ENCODE measurements around the gene NMS. TPM values are rescaled to one million over a fixed set of nuclear protein-coding genes. Genes with fewer than 3 reads are reported as not detected.

NMS gene
- polyA plus RNA-seq, 1 donor from 2014 or later = not detected

DNA sequence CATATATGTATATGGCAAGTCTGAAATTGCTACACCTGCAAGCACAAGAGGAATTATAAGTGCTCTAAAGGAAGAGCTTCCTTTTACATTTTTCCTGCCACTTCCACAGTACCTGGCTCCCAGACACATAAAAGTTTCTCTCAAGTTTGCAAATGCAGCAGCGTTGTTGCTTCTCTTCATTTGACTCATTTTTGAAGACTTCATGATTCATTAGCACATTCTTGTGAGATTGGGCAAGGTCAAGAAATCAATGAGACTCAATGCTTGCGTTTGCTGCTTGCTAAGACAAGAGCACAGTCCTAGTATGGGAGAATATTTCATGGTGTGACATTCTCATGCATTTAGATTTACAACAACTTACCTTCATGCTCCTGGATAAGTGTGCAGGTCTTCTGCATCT, 49.9 kb downstream of the NMS start:
- Mint-ChIP-seq H3K36me3 (no peaks in the 10 kb centered on the region), H3K27me3 (peaks cover 11% of the 10 kb centered on the region), H3K27ac (no peak overlapping the region), H3K4me3 (no peak overlapping the region), H3K9me3 (peaks cover 0 to 2% (median 0%) of the 10 kb centered on the region in 3 donors), H3K4me1 (no peaks in the 10 kb centered on the region)

DNA sequence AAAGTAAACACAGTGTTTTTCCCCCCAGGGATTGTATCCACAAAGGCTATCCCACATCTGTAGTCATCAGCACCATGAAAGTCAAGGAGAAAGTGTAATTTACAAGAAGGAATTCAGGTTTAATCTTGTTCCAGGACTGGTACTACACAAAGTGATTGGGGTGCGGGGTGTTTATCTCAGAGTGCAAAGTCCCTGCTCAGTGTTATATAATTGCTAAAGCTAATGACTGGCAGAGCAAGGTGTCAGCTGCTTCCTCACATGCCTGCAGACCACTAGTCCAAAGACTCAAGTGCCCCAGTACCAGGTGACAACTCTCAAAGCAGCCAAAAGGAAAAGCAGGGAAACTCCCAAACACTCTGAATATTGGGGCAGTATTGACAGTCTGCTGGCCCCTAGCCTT, 52.1 kb downstream of the NMS start:
- peaks cover 12% of the 10 kb centered on the region for H3K27me3 Mint-ChIP-seq
- H3K36me3 Mint-ChIP-seq = no peaks in the 10 kb centered on the region
- H3K27ac Mint-ChIP-seq = no peak overlapping the region
- no peaks in the 10 kb centered on the region for H3K4me1 Mint-ChIP-seq
- H3K4me3 Mint-ChIP-seq = no peak overlapping the region
- H3K9me3 Mint-ChIP-seq = peaks cover 0 to 2% (median 0%) of the 10 kb centered on the region in 3 donors

- Mint-ChIP-seq H3K9me3 (peaks cover 0 to 2% (median 0%) of the 10 kb centered on the region in 3 donors), H3K4me3 (no peak overlapping the region), H3K27me3 (peaks cover 7% of the 10 kb centered on the region), H3K36me3 (no peaks in the 10 kb centered on the region), H3K4me1 (no peaks in the 10 kb centered on the region), H3K27ac (no peak overlapping the region)
These were observed 54.0 kb downstream of the NMS start for GRCh38 chr2:100524331-100524730.

GRCh38 chr2:100526868-100527267, 56.6 kb downstream of the NMS start:
- Mint-ChIP-seq H3K27ac (peak overlapping the region in 1 of 3 donors; percentile 83), H3K9me3 (peaks cover 0 to 2% (median 0%) of the 10 kb centered on the region in 3 donors), H3K4me1 (no peaks in the 10 kb centered on the region), H3K27me3 (peaks cover 11% of the 10 kb centered on the region), H3K36me3 (no peaks in the 10 kb centered on the region), H3K4me3 (no peak overlapping the region)

GRCh38 chr2:100527440-100528015, 57.2 kb downstream of the NMS start:
- Mint-ChIP-seq H3K27ac (no peak overlapping the region), H3K4me1 (no peaks in the 10 kb centered on the region), H3K27me3 (peaks cover 8% of the 10 kb centered on the region), H3K4me3 (no peak overlapping the region), H3K9me3 (no peaks in the 10 kb centered on the region), H3K36me3 (no peaks in the 10 kb centered on the region)

GRCh38 chr2:100529176-100529575, 58.9 kb downstream of the NMS start:
- H3K27ac Mint-ChIP-seq = no peak overlapping the region
- H3K9me3 Mint-ChIP-seq = peaks cover 0 to 2% (median 1%) of the 10 kb centered on the region in 3 donors
- no peaks in the 10 kb centered on the region for H3K4me1 Mint-ChIP-seq
- peaks cover 14% of the 10 kb centered on the region for H3K27me3 Mint-ChIP-seq
- H3K36me3 Mint-ChIP-seq = no peaks in the 10 kb centered on the region
- H3K4me3 Mint-ChIP-seq = no peak overlapping the region

DNA sequence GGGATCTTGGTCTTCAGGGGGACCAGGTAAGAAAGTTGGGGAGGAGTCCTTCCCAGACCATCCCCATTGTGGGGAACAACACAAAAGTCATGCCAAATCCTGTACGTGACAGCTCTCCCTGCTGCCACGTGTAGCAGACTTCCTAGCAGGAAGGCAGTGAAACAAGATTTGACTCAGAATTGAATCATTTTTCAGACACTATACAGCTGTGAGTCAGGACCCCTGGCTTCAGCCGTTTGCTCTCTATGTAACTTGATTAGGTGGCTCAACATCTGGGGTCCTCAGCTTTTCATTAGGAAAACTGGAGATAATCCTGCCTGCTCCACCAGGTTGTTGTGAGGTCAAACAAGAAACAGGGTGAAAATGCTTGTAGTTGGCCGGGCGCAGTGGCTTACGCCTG, 59.6 kb downstream of the NMS start:
- Mint-ChIP-seq H3K4me3 (no peak overlapping the region), H3K27ac (no peak overlapping the region), H3K36me3 (no peaks in the 10 kb centered on the region), H3K9me3 (peaks cover 0 to 2% (median 1%) of the 10 kb centered on the region in 3 donors), H3K27me3 (peaks cover 11% of the 10 kb centered on the region), H3K4me1 (no peaks in the 10 kb centered on the region)

Other genes with a start within 250 kb of the NMS start
- gene LONRF2, start 148.0 kb upstream of the NMS start, polyA plus RNA-seq = not detected
- 11.1 TPM for gene CHST10, start 52.8 kb upstream of the NMS start, polyA plus RNA-seq
- gene PDCL3, start 92.5 kb downstream of the NMS start, polyA plus RNA-seq = 48.9 TPM

Measured in IgD-negative memory B cell (primary cell).